Ovary (tissue), 9 donors: ENCODE results near the gene TBATA. TPM values are rescaled to one million over a fixed set of nuclear protein-coding genes. Genes with fewer than 3 reads are reported as not detected.

Experiments used
- DNase-seq, 5 donors: peaks; one replicate each; pipeline ENCODE4 v3.0.0-alpha.2; 2019 to 2020
- H3K27ac ChIP-seq, 2 donors: fragments of 200-600 bp; one replicate each; pipeline versions ENCODE4 v1.5.1 to v1.8.0; 2019 to 2022
- H3K27me3 ChIP-seq: fragments of 200-600 bp; one replicate; pipeline ENCODE4 v1.8.0; 2022
- H3K36me3 ChIP-seq: fragments of 200-600 bp; sonication (generic); one replicate; pipeline ENCODE4 v1.5.1; 2019
- H3K4me1 ChIP-seq: one replicate; pipeline ENCODE4 v1.8.1; 2013; ENCODE audit warnings: mild to moderate bottlenecking, moderate library complexity; ENCODE audit not compliant: insufficient read depth
- H3K4me3 ChIP-seq: fragments of 200-600 bp; sonication (generic); one replicate; pipeline ENCODE4 v1.5.1; 2017
- H3K9me3 ChIP-seq, 2 donors: fragments of 200-600 bp in 1 of 2; sonication (generic) in 1 of 2; one replicate each; pipeline versions ENCODE4 v1.5.1 to v1.8.1; 2013 to 2019; ENCODE audit warnings: mild to moderate bottlenecking in 1 of 2, moderate library complexity in 1 of 2
- EP300 ChIP-seq: sonication (generic); formaldehyde crosslinking; IDR thresholded peaks from one replicate; pipeline ENCODE4 v1.6.1; 2017; ENCODE audit warnings: antibody characterized with exemption
- POLR2A ChIP-seq: fragments of 450-650 bp; IDR thresholded peaks from one replicate; pipeline ENCODE4 v1.6.1; 2017; ENCODE audit warnings: antibody characterized with exemption, mild to moderate bottlenecking, moderate library complexity
- WGBS, 3 donors: extraction: QIAGEN DNeasy Blood & Tissue Kit in 1 of 3; methylation state at CpG; one replicate each; pipeline versions ENCODE4 v1.1.5 to v1.1.7; 2013 to 2017; 5-methylcytosine and 5-hydroxymethylcytosine counted together
- intact Hi-C, 4 donors: fragments of 100-400 bp; cut with DNase I; formaldehyde crosslinking; loops; one replicate each; pipeline versions ENCODE4 v1.11.0 to v1.15.1; 2022 to 2023
- polyA plus RNA-seq, 2 donors: library from polyadenylated mRNA; stranded (reverse); fragments of 200-250 nt in 1 of 2; fragments of 350-450 nt in 1 of 2; fragmentation: Illumina TruSeq in 1 of 2; extraction: RNeasy Lipid Tissue Mini Kit (QIAGEN cat#74804) in 1 of 2; gene quantifications; one replicate each; pipeline ENCODE4 v1.2.3, GENCODE V29; 2013 to 2014
- small RNA-seq: library from RNA; depleted of rRNA; stranded (forward); fragments of <200 nt; gene quantifications from one replicate; pipeline ENCODE3, GENCODE V24; 2016
- total RNA-seq, 7 donors: library from RNA; depleted of rRNA in 2 of 7; stranded (reverse); fragments of >200 nt in 2 of 7; fragmentation: NEBNext Ultra II Directional in 3 of 7; extraction: Animal tissue kit (Norgen Biotek cat#: 25700) in 3 of 7; gene quantifications; one replicate each; pipeline versions ENCODE4 v1.1.0 to v1.2.4, GENCODE V29; 2016 to 2023
- TF ChIP-seq, protein P1 (sequence below), 3 donors: fragments of 450-650 bp in 2 of 3; fragments of 200-600 bp in 1 of 3; IDR thresholded peaks; one replicate each; pipeline versions ENCODE4 v1.5.1 to v1.8.0; 2016 to 2022; ENCODE audit warnings: antibody characterized with exemption in 3 of 3, mild to moderate bottlenecking in 1 of 3
- donor health status: DM: no; HTN: no; CAD: no; lungs with moderate emphysema.
- donor health status: DM: no; HTN: no; CAD: no.
- donor health status: Bipolar disorder and iron deficiency.
- donor health status: DM: yes; HTN: yes; CAD: no.
- donor health status: DM: no; HTN: no; CAD: no.
- donor health status: DM: yes; HTN: yes; CAD: no.

Gene TBATA
- total and polyA plus RNA-seq, 9 donors = not detected

DNA sequence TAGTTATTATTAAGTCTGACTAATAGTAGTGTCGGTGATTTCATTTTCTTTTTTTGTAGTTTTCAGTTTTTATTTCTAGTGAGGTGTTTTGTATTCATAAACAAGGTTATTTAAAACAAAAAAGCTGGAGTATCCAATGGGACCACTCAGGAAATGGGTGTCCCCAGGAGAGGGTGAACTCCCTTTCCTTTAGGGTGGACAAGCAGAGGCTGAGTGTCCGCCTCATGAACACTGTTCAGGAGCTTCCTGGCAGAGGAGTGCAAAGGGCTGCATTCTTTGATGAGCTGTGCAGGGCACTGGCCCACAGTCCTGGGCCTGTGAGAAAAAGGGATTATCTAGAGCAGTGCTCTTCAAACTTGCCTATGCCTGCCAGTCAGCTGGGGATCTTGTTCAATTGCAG, 56.8 kb downstream of the TBATA start:
- WGBS, 3 donors = 82 to 94% (median 87%) methylated on average over 2 of the region's 2 CpGs
- DNase-seq = no peak
- Histone ChIP-seq H3K4me1 (peaks cover 2% of the 10 kb centered on the region), H3K27ac (no peak overlapping the region), H3K36me3 (no peaks in the 10 kb centered on the region), H3K9me3 (no peaks in the 10 kb centered on the region), H3K4me3 (no peak overlapping the region), H3K27me3 (no peaks in the 10 kb centered on the region)
- no peak for TF ChIP-seq EP300
- no peak for TF ChIP-seq POLR2A
- intact Hi-C loops = no loop called here

DNA sequence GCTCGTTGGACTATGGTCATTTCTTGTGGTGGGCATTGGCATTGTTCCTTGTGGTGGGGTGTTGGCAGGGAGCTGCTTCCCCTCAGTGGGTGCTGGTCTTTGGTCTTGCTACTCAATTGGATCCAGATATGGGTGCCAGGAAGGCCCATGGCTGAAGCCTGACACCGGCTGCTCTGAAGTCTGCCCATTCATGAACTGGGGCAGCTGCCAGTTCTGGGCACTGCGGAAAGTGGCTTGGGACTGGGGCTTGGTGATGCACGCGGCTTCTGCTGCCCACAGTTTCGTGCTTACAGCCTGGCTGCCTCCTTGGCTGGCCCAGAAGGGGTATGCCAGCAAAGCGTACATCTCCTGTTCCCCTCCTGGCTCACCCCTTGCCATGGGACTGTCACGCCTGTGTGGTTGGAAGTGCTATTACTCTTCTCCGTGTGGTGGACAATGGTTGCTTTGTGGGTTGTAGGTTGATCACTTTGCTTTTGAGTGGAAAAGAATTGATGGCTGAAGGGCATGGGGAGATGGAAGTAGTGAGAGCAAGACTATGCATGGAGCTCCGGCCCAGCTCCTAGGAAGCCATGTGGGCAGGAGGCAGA, 58.2 kb downstream of the TBATA start:
- H3K4me1 ChIP-seq = peaks cover 2% of the 10 kb centered on the region
- no peak overlapping the region for H3K27ac ChIP-seq
- intact Hi-C loops = no loop called here
- TF ChIP-seq, protein P1, sequence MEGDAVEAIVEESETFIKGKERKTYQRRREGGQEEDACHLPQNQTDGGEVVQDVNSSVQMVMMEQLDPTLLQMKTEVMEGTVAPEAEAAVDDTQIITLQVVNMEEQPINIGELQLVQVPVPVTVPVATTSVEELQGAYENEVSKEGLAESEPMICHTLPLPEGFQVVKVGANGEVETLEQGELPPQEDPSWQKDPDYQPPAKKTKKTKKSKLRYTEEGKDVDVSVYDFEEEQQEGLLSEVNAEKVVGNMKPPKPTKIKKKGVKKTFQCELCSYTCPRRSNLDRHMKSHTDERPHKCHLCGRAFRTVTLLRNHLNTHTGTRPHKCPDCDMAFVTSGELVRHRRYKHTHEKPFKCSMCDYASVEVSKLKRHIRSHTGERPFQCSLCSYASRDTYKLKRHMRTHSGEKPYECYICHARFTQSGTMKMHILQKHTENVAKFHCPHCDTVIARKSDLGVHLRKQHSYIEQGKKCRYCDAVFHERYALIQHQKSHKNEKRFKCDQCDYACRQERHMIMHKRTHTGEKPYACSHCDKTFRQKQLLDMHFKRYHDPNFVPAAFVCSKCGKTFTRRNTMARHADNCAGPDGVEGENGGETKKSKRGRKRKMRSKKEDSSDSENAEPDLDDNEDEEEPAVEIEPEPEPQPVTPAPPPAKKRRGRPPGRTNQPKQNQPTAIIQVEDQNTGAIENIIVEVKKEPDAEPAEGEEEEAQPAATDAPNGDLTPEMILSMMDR (IDR thresholded peaks at IDR 0.05) = no peak
- no peak for TF ChIP-seq POLR2A
- TF ChIP-seq EP300 = no peak
- no peak overlapping the region for H3K4me3 ChIP-seq
- no peaks in the 10 kb centered on the region for H3K9me3 ChIP-seq
- DNase-seq = no peak
- H3K27me3 ChIP-seq = no peaks in the 10 kb centered on the region
- H3K36me3 ChIP-seq = no peaks in the 10 kb centered on the region
- whole genome bisulfite sequencing, 3 donors = 85 to 92% (median 92%) methylated on average over 10 of the region's 10 CpGs

DNA sequence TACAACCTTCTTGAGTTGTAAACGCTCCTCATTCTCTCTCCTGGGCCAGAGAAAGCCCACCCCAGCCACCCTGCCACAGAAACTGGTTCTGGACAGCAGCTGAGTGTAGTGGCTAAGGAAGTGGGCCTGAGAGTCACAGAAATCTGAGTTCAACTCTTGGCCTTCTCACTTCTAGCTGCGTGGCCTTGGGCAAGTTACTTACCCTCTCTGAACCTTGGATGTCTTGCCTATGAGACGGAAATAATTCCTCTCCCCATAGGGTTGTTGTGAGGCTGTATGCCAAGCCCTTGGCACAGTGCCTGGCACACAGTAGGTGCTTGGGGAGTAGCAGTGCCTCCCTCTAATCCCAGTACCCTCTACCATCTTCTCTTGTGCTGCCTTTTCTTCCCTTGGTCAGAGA, 61.4 kb downstream of the TBATA start:
- intact Hi-C loops = no loop called here
- Histone ChIP-seq H3K27ac (no peak overlapping the region), H3K4me3 (no peak overlapping the region), H3K36me3 (no peaks in the 10 kb centered on the region), H3K27me3 (no peaks in the 10 kb centered on the region), H3K9me3 (no peaks in the 10 kb centered on the region), H3K4me1 (no peaks in the 10 kb centered on the region)
- TF ChIP-seq EP300 (no peak), POLR2A (no peak)
- TF ChIP-seq, protein P1 (IDR thresholded peaks at IDR 0.05) = no peak
- WGBS, 3 donors = 82 to 97% (median 93%) methylated on average over 3 of the region's 3 CpGs
- no peak for DNase-seq

DNA sequence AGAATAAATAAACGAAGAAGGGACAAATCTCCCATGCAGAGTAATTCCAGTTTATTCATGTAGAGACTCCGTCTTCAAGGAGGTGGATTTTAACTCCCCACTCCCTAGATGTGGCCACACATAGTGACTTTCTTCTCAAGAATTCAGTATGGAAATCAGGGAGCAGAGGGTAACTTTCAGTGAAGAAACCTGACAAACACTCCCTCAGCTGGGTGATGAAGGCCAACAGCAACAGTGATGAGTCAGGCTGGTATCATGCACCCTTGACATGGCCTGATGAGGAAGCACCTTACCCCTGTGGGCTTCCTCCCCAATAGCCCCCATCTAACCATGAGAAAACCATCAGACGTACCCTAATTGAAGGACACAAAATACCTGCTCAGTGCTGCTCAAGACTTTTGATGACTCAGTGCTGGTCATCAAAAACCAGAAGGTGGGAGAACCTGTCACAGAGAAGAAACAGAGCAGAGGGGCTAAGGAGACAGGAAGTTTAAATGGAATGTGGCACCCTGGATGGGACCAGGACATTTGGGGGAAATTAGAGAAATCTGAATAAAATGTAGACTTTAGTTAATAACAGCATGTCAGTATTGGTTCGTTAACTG, 62.3 kb downstream of the TBATA start:
- TF ChIP-seq POLR2A = no peak
- TF ChIP-seq, protein P1 (IDR thresholded peaks at IDR 0.05) = no peak
- no peak for TF ChIP-seq EP300
- H3K4me3 ChIP-seq = no peak overlapping the region
- intact Hi-C loops = no loop called here
- WGBS, 3 donors = 81 to 92% (median 89%) methylated on average over 4 of the region's 4 CpGs
- no peak for DNase-seq
- no peaks in the 10 kb centered on the region for H3K4me1 ChIP-seq
- H3K9me3 ChIP-seq = no peaks in the 10 kb centered on the region
- H3K27me3 ChIP-seq = no peaks in the 10 kb centered on the region
- H3K27ac ChIP-seq = no peak overlapping the region
- no peaks in the 10 kb centered on the region for H3K36me3 ChIP-seq

Small RNAs within 50 kb of the gene (small RNA-seq; reads per million reads assigned to genes)
- gene RPS26P40 = not detected

Other genes starting within 250 kb of the TBATA start
- 1 to 10 TPM in 6 of 7 donors, under 1 TPM in 1; 0.78 to 5.1 (median 1.3) TPM for gene PRF1, start 182.6 kb downstream of the TBATA start, total RNA-seq
- gene PRF1, start 182.6 kb downstream of the TBATA start, polyA plus RNA-seq = 1 to 10 TPM in 1 of 2 donors, under 1 TPM in 1; 0.58 to 4.5 TPM
- under 1 TPM in 4 of 7 donors, not detected in 3; 0.07 to 0.17 (median 0.10) TPM for gene ADAMTS14, start 112.9 kb downstream of the TBATA start, total RNA-seq
- gene ADAMTS14, start 112.9 kb downstream of the TBATA start, polyA plus RNA-seq = under 1 TPM; 0.41 to 0.75 TPM
- 10 to 100 TPM; 19.6 to 52.6 (median 33.4) TPM for gene SGPL1, start 30.6 kb upstream of the TBATA start, total RNA-seq
- gene SGPL1, start 30.6 kb upstream of the TBATA start, polyA plus RNA-seq = 10 to 100 TPM in 1 of 2 donors, 1 to 10 TPM in 1; 8.0 to 24.3 TPM
- 10 to 100 TPM; 25.5 to 86.6 (median 59.6) TPM for gene PCBD1, start 103.2 kb upstream of the TBATA start, total RNA-seq
- 100 to 1,000 TPM in 1 of 2 donors, 10 to 100 TPM in 1; 62.7 to 104 TPM for gene PCBD1, start 103.2 kb upstream of the TBATA start, polyA plus RNA-seq